Stomach (tissue), 4 donors: Measurements from ENCODE around the gene VRTN.

Source experiments
- CTCF ChIP-seq, 7 experiments: fragments of 450-650 bp in 4 of 7; fragments of 200-600 bp in 3 of 7; sonication (generic) in 3 of 7; IDR thresholded peaks; one replicate each; pipeline ENCODE4 v1.5.1; 2016 to 2019; ENCODE audit warnings: antibody characterized with exemption in 7 of 7, control low read depth in 2 of 7, mild to moderate bottlenecking in 1 of 7
- POLR2A ChIP-seq, 4 donors: fragments of 450-650 bp; IDR thresholded peaks; one replicate each; pipeline ENCODE4 v1.6.1; 2016; ENCODE audit warnings: antibody characterized with exemption in 4 of 4, control low read depth in 2 of 4, mild to moderate bottlenecking in 1 of 4, moderate library complexity in 1 of 4
- POLR2AphosphoS5 ChIP-seq, 3 donors: sonication (generic); formaldehyde crosslinking; IDR thresholded peaks; one replicate each; pipeline ENCODE4 v1.6.1; 2016; ENCODE audit warnings: antibody characterized with exemption in 3 of 3

DNA sequence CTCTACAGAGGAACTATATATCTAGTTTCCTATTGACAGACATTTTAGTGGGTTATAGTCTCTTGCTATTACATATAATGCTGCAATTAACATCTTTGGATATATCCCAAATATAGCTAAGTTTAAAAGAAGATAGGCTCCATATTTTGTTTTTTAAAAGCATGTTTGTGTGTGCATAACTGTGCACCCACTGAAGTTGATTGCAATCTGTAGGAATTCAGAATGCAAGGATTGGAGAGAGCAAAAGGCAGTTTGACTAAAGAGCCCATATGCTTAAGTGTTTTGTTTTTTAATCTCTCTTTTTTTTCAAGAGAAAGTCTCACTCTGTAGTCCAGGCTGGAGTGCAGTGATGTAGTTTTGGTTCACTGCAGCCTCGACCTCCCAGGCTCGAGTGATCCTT, 36.1 kb upstream of the VRTN start:
- TF ChIP-seq CTCF (IDR thresholded peaks at IDR 0.05) (no peak), POLR2A (IDR thresholded peaks at IDR 0.05) (no peak), POLR2AphosphoS5 (IDR thresholded peaks at IDR 0.05) (no peak)
